ENCODE results near the gene SLC6A11. TPM values are rescaled to one million over a fixed set of nuclear protein-coding genes. Genes with fewer than 3 reads are reported as not detected.

SLC6A11 gene
- total RNA-seq, 2 experiments from 2014 or later: not detected

DNA sequence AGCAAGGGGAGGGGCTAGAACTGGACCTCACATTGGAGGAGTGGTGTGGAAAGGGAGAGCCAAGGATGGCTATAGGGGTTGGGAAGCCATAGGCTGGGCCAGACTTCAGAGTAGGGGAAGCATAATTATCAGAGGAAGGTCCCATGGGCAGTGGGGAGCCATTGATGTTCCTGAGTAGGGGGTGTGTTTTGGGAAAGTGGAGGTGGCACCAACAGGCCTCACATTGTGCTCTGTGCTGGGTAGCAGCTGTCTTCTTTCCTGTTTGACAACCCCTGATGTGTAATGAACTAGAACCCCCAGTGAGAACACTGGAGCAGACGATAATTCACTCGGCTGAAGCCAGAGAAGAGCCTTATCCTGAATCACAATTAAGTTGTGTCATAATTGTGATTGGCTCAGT lies 41.2 kb downstream of the SLC6A11 start:
- DNase-seq: no peak
- ChIA-PET CTCF (no interaction called here), POLR2A (no interaction called here)
- Mint-ChIP-seq H3K27ac (no peak overlapping the region), H3K4me3 (no peak overlapping the region), H3K9me3 (no peaks in the 10 kb centered on the region), H3K4me1 (no peaks in the 10 kb centered on the region), H3K36me3 (ENCODE audit: low read depth) (no peaks in the 10 kb centered on the region), H3K27me3 (peaks cover 13% of the 10 kb centered on the region)

DNA sequence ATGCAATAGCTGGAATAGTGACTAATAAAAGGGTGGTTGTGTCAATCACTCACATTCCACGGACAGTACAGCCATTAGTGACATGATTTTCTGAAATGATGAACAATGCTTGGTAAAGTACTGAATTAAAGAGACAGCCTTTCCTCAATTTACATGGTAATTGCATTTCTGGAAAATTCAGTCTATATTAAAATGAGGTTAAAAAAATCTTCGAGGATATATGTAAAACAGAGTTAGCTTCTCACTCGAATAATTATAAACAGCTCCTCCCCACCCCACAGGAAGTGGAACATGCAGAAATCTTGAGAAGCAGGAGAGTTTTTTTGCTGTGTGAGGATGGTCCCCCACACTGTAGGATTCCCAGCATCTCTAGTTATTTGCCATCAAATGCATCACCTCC lies 42.1 kb downstream of the SLC6A11 start:
- POLR2A ChIA-PET: no interaction called here
- Mint-ChIP-seq H3K27ac (no peak overlapping the region), H3K4me1 (no peaks in the 10 kb centered on the region), H3K36me3 (ENCODE audit: low read depth) (no peaks in the 10 kb centered on the region), H3K27me3 (peaks cover 13% of the 10 kb centered on the region), H3K9me3 (no peaks in the 10 kb centered on the region), H3K4me3 (no peak overlapping the region)
- DNase-seq: no peak
- CTCF ChIA-PET: no interaction called here

- ChIA-PET CTCF (no interaction called here), POLR2A (no interaction called here)
- Mint-ChIP-seq H3K27me3 (peaks cover 2% of the 10 kb centered on the region), H3K27ac (no peak overlapping the region), H3K4me1 (no peaks in the 10 kb centered on the region), H3K4me3 (no peak overlapping the region), H3K9me3 (no peaks in the 10 kb centered on the region), H3K36me3 (ENCODE audit: low read depth) (no peaks in the 10 kb centered on the region)
- no peak for DNase-seq
Observed at GRCh38 chr3:10867384-10867783, 51.4 kb downstream of the SLC6A11 start.

GRCh38 chr3:10869460-10869859 lies 53.4 kb downstream of the SLC6A11 start:
- Mint-ChIP-seq H3K27ac (no peak overlapping the region), H3K36me3 (ENCODE audit: low read depth) (no peaks in the 10 kb centered on the region), H3K9me3 (no peaks in the 10 kb centered on the region), H3K4me3 (no peak overlapping the region), H3K27me3 (peaks cover 2% of the 10 kb centered on the region), H3K4me1 (no peaks in the 10 kb centered on the region)
- ChIA-PET CTCF (no interaction called here), POLR2A (no interaction called here)
- DNase-seq: no peak

DNA sequence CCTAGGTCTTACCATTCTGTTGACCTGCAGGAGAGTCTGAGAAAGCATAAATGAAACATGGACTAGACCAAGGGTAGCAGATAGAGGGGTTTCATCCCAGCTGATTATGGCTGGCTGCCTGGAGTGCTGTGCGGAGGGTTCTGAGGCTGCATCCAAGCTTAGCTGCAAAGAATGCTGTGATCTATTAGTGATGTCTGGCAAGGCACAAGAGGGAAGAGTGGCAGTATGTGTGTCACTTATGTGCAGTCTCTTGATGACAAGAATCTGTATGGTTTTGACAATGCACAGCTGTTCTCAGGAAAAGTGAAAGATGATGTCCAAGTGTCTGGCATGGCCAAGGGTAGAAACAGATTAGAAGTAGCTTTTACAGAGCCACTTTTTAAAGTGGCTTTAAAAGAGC lies 54.3 kb downstream of the SLC6A11 start:
- no peak for DNase-seq
- Mint-ChIP-seq H3K9me3 (no peaks in the 10 kb centered on the region), H3K27me3 (peaks cover 2% of the 10 kb centered on the region), H3K36me3 (ENCODE audit: low read depth) (no peaks in the 10 kb centered on the region), H3K27ac (no peak overlapping the region), H3K4me1 (no peaks in the 10 kb centered on the region), H3K4me3 (no peak overlapping the region)
- ChIA-PET CTCF (interaction anchor here (0.7 to 0.9 kb wide), 2 partner anchors 30 to 34 kb away, joined by 3 read pairs; no protein-coding TSS in a partner anchor), POLR2A (no interaction called here)

DNA sequence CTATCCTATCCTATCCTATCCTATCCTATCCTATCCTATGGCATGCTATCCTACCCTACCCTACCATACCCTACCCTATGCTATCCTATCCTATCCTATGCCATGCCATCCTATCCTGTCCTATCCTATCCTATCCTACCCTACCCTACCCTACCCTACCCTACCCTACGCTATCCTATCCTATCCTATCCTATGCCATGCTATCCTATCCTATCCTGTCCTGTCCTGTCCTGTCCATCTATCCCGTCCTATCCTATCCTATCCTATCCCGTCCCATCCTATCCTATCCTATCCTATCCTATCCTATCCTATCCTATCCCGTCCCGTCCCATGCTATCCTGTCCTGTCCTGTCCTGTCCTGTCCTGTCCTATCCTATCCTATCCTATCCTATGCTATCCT lies 57.4 kb downstream of the SLC6A11 start:
- H3K36me3 Mint-ChIP-seq (ENCODE audit: low read depth): no peaks in the 10 kb centered on the region
- DNase-seq: no peak
- H3K4me1 Mint-ChIP-seq: no peaks in the 10 kb centered on the region
- ChIA-PET POLR2A (no interaction called here), CTCF (no interaction called here)
- no peaks in the 10 kb centered on the region for H3K9me3 Mint-ChIP-seq
- H3K4me3 Mint-ChIP-seq: no peak overlapping the region
- H3K27ac Mint-ChIP-seq: no peak overlapping the region
- H3K27me3 Mint-ChIP-seq: peaks cover 6% of the 10 kb centered on the region

DNA sequence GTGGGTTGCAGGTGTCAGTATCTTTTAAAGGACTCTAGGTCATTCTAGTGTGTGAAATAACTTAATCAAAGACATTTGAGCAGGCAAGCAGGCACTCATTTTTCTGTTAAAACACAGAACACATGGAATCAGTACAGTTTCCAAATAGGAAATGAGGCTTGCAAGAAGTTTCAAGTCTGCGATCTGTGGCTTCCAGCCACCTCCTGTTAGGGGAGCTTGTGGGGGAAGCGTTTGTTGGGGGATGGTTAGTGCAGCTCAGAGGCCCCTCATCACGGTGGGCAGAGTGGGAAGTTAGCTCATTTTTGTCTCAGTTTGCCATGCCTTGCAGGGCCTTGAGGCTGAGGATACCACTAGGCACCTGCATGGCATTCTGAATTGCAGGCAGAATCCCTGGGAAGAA lies 59.9 kb downstream of the SLC6A11 start:
- no peaks in the 10 kb centered on the region for H3K4me1 Mint-ChIP-seq
- H3K27me3 Mint-ChIP-seq: peaks cover 6% of the 10 kb centered on the region
- DNase-seq: no peak
- no peaks in the 10 kb centered on the region for H3K36me3 Mint-ChIP-seq (ENCODE audit: low read depth)
- no peaks in the 10 kb centered on the region for H3K9me3 Mint-ChIP-seq
- no peak overlapping the region for H3K27ac Mint-ChIP-seq
- POLR2A ChIA-PET: no interaction called here
- CTCF ChIA-PET: no interaction called here
- no peak overlapping the region for H3K4me3 Mint-ChIP-seq

DNA sequence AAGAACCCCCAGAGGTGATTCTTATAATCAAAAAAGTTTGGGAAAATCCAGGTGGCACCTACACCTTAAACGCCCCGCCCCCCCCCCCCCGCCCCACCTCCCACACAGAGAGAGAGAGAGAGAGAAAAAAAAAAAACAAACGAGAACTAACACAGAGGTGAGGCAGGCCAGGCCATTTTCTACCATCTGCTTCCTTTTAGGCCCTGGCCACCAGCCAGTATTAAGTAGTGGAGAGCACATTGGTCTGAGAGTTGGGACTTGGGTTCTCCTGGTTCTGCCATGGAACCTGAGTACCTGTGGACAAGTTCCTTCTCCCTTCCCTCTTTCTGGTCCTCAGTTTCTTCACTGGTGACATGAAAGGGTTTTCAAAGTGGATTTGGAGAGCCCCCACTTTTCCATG lies 60.6 kb downstream of the SLC6A11 start:
- POLR2A ChIA-PET: no interaction called here
- no peak overlapping the region for H3K27ac Mint-ChIP-seq
- CTCF ChIA-PET: no interaction called here

GRCh38 chr3:10882851-10883250 lies 66.8 kb downstream of the SLC6A11 start:
- CTCF ChIA-PET: no interaction called here
- H3K36me3 Mint-ChIP-seq (ENCODE audit: low read depth): no peaks in the 10 kb centered on the region
- H3K9me3 Mint-ChIP-seq: no peaks in the 10 kb centered on the region
- H3K27me3 Mint-ChIP-seq: peaks cover 4% of the 10 kb centered on the region
- no peak overlapping the region for H3K4me3 Mint-ChIP-seq
- no peaks in the 10 kb centered on the region for H3K4me1 Mint-ChIP-seq
- H3K27ac Mint-ChIP-seq: no peak overlapping the region
- DNase-seq: no peak
- POLR2A ChIA-PET: no interaction called here

More for the DNA sequence above, 60.6 kb downstream of the SLC6A11 start:
- no peaks in the 10 kb centered on the region for H3K4me1 Mint-ChIP-seq
- H3K27me3 Mint-ChIP-seq: peaks cover 5% of the 10 kb centered on the region
- no peaks in the 10 kb centered on the region for H3K9me3 Mint-ChIP-seq
- H3K36me3 Mint-ChIP-seq (ENCODE audit: low read depth): no peaks in the 10 kb centered on the region
- no peak for DNase-seq
- no peak overlapping the region for H3K4me3 Mint-ChIP-seq

DNA sequence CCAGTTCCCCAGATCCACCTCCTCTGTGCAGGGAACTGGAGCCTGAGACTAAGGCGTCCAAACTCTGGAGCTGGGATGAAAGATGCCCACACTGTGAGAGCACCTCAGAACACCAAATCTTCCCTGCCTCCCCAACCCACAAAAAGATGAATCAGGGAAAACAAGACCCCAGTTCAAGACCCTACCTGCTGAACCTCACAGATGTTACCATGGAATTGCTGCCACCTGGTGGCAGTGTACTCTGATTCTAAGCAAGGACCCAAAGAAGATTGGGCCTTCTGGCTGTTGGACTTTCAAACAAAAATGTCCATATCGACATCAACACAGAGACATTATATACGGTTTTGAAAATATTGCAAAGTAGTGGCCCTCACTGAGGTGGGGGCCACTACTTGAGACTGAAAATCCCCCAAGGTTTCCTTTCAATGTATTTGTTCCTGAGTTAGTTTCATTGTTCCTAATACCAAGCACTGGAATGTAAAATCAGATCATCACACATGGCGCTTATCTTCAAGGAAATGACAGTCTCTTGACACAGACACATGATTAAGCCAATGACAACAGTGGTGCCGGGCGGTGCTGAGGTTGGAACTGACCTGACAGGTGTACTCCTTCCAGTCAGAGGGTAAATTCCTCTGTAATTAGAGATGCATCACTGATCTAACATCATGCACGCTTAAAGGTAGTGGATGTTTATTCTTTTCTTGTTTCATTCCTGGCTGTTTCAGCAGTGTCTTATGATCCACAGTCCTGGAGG lies 67.6 kb downstream of the SLC6A11 start:
- Mint-ChIP-seq H3K9me3 (no peaks in the 10 kb centered on the region), H3K4me1 (peaks cover 1% of the 10 kb centered on the region), H3K36me3 (ENCODE audit: low read depth) (no peaks in the 10 kb centered on the region), H3K27ac (no peak overlapping the region), H3K4me3 (no peak overlapping the region), H3K27me3 (peaks cover 6% of the 10 kb centered on the region)
- DNase-seq: no peak
- POLR2A ChIA-PET: no interaction called here
- CTCF ChIA-PET: no interaction called here

DNA sequence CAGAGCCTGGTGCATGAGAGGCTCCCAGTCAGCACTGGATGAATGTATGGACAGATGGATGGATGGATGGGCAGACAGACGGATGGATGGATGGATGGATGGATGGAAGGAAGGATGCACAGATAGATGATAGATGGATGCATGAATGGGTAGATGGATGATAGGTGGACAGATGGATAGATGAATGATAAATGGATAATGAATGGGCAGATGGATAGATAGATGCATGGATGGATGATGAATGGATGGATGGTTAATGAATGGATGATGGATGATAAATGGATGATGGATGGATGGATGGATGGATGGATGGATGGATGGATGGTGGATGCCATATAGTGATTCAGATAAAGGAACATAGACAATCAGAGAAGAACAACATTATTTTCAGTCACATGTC lies 71.0 kb downstream of the SLC6A11 start:
- POLR2A ChIA-PET: no interaction called here

DNA sequence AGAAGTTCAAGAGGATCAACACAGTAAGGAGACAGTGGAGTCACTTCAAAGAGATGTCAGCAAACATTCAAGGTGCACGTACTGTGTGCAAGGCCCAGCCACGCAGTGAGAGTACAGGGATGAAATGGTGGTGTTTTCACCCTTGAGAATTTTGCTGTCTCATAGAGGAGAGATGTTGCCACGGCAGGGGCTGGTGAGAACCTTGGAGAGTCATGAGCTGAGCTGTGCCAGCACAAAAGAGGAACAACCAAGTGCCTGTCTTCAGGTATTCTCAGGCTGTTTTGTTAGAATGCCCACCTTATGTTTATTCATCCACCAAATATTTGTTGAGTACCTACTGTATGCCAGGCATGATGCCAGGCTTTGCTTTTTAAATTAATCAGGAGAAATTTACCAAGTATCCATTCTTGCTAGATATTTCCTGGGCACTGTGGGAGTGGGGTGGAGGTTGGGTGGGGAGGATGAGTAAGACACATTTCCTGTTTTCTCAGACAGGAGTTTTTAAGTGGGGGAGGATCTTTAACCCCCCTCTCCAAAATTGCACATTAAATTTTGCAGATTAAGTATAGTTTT lies 72.6 kb downstream of the SLC6A11 start:
- no peak overlapping the region for H3K4me3 Mint-ChIP-seq
- H3K9me3 Mint-ChIP-seq: peaks cover 7% of the 10 kb centered on the region
- H3K27ac Mint-ChIP-seq: no peak overlapping the region
- DNase-seq: no peak
- peaks cover 1% of the 10 kb centered on the region for H3K4me1 Mint-ChIP-seq
- H3K36me3 Mint-ChIP-seq (ENCODE audit: low read depth): no peaks in the 10 kb centered on the region
- ChIA-PET POLR2A (interaction anchor here (0.6 kb wide), 1 partner anchor 502 kb away, joined by 3 read pairs; no protein-coding TSS in a partner anchor), CTCF (interaction anchor here (0.6 to 1.1 kb wide), 2 partner anchors 75 to 115 kb away, joined by 3 read pairs; no protein-coding TSS in a partner anchor)
- peaks cover 6% of the 10 kb centered on the region for H3K27me3 Mint-ChIP-seq

More for the DNA sequence above, 71.0 kb downstream of the SLC6A11 start:
- H3K4me1 Mint-ChIP-seq: peaks cover 1% of the 10 kb centered on the region
- no peaks in the 10 kb centered on the region for H3K36me3 Mint-ChIP-seq (ENCODE audit: low read depth)
- H3K27ac Mint-ChIP-seq: no peak overlapping the region
- H3K27me3 Mint-ChIP-seq: peaks cover 6% of the 10 kb centered on the region
- CTCF ChIA-PET: no interaction called here
- DNase-seq: no peak
- H3K9me3 Mint-ChIP-seq: peaks cover 3% of the 10 kb centered on the region
- no peak overlapping the region for H3K4me3 Mint-ChIP-seq

DNA sequence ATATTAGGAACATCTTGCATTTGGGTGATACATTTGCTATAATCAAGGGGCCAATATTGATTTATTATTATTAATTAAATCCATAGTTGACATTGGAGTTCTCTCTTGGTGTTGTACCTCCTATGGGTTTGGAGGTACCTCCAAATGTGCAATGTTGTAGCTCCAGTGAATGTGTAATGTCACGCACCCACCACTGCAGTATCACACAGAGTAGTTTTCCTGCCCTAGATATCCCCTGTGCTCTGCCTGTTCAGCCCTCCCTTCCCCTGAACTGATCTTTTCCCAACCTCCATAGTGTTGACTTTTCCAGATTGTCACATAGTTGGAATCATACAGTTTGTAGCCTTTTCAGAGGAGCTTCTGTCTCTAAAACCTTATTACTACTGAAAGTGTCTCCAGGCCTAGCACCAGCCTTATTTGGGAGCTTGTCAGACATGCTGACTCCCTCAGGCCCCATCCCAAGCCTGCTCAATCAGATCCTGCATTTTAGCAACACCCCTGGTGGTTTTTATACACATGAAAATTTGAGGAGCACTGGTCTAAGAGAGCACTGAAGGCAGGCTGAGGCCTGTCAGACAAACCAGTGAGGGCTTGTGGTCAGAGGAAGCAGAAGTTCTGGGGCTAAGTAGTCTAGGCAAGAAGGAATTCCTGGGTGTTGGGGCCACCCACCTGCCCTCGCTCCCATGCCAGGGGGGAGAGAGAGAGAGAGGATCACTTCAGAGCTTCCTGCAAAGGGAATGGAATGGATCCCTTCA lies 73.4 kb downstream of the SLC6A11 start:
- peaks cover 6% of the 10 kb centered on the region for H3K27me3 Mint-ChIP-seq
- ChIA-PET POLR2A (interaction anchor here (0.6 kb wide), 1 partner anchor 501 kb away, joined by 3 read pairs; no protein-coding TSS in a partner anchor), CTCF (no interaction called here)
- no peaks in the 10 kb centered on the region for H3K36me3 Mint-ChIP-seq (ENCODE audit: low read depth)
- peaks cover 1% of the 10 kb centered on the region for H3K4me1 Mint-ChIP-seq
- no peak for DNase-seq
- H3K27ac Mint-ChIP-seq: no peak overlapping the region
- H3K4me3 Mint-ChIP-seq: no peak overlapping the region
- peaks cover 7% of the 10 kb centered on the region for H3K9me3 Mint-ChIP-seq

Measured in activated CD4-positive, alpha-beta T cell treated with anti-CD3 and anti-CD28 coated beads, Interleukin-2, amount 10 ng/mL, durations not matched to agents 7 days and 5 days (primary cell).